Hematopoietic multipotent progenitor cell treated with erythropoietin and hydrocortisone succinate and interleukin-3 and kit ligand, for 17 days (in vitro differentiated cells): Measurements from ENCODE around the gene ELOVL4.

ENCODE experiments used
- DNase-seq: peaks from one replicate; pipeline ENCODE4 v3.0.0-alpha.2; 2015; ENCODE audit warnings: low spot score

Gene ELOVL4

DNA sequence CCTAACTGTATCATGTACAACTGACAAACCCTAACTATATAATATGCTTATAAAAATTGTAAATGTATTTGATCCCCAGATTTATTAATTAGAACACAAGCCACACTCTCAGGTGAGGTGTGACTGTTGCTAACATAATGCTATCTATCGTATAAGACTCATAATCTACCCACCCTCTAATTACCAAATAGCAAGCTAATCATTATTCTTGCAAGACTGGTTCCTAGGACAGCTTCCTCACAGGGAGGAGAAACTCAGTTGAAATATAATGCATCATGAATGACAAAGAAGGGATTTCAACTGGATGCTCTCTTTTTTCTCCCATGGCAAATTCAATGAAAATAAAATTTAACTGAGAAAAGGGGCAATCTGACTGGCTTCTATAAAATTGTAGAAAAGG lies 35.4 kb downstream of the ELOVL4 start:
- DNase-seq, result no peak

DNA sequence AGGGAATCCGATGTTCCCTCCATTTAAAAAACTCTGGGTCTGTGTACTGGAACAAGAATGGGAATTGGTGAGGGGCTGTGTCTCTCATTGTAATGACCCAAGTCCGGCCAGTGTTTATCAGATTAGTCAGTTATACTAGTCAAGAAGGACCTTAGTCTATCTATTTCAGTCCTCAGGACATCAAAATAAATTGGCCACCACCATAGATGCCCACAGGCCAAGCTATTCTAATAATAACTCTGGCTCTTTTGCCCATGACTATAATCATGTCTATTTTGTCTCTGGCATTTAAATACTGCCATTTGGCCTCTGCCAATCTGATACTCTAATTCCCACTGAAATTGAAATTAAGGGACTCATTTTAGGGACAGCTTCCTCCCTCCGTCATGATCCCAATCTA lies 37.8 kb downstream of the ELOVL4 start:
- DNase-seq, result no peak

DNA sequence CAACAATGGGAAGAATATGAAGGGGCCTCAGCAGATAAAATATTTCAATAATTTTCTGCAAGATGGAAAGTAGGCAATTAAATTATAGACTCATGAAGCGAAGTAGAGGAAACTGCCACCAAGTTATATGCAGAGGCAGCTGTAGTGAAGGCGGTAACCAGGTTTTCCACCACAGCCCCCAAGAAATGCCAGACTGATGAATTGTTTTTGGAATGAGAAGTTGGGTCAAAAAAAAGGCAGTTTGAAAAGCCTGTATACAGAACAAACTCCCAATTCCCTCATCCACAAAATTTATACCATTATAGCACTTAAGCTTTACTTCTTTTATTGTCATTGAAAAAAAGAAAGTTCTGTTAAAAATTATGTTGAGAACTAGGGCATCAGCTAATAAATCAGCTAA lies 45.3 kb downstream of the ELOVL4 start:
- DNase-seq, result no peak

DNA sequence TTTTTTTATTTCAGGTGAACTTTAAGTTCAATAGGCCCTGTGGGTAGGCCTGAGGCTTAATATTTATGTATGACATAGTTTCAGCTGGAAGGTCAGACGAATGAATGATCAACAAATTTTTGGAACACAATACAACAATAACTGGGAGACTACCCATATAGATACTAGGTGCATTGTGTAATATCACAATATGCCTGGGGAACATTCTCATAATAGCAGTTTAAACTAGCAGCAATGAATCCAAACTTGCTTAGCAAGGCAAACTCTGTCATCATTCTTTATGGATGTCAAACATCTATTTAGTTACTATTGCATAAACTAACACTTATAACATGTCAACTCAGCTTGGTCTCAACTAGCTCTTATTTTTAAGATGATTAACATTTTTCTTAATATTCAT lies 49.3 kb downstream of the ELOVL4 start:
- no peak for DNase-seq

DNA sequence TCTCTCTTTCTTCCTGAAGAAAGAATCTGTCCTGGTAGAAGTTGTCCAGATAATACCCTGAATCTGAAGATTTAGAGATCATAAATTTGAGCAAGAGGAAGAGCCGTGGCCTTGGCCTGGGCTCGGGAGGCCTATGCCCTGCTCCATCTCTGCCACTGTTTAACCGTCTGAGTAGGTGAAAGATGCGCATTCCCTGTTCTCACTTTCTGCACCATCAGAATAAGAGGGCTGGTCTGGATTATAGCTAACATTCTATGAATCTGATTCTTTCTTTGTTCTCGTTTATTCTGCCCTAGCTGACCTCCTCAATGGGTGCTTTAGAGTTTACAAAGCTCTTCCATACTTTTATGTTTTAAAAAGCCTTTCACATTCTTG lies 51.3 kb downstream of the ELOVL4 start:
- DNase-seq, result no peak

DNA sequence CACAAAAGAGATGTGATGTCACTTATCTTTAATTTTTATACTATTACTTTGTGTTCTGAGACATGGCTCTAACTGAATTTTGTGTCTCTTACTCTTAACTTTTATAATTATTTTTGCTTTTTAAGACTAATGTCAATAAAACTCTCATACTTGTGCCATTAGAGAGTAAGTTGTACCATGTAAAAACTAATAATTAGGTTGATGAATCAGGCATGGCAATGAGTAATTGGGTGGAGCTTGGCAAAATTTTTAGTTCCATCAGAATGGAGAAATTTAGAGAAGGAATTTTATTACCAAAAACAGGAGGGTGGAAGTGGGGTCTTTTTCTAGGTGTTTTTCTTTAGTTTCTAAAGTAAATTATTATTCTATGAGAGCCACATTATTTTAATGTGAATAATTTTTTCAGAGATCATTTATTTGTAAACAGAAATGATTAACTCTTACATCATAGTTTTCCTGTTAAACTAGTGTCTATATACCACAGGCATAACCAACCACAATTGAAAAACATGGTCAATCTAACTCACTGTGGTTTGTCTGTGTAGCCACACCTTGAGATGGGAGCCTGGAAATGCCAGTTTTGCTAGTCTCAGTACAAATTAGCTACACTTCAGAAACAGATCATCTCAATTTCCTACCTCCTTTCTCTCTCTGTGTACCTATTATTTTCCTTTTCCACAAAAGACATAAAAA lies 51.8 kb downstream of the ELOVL4 start:
- DNase-seq, result no peak

DNA sequence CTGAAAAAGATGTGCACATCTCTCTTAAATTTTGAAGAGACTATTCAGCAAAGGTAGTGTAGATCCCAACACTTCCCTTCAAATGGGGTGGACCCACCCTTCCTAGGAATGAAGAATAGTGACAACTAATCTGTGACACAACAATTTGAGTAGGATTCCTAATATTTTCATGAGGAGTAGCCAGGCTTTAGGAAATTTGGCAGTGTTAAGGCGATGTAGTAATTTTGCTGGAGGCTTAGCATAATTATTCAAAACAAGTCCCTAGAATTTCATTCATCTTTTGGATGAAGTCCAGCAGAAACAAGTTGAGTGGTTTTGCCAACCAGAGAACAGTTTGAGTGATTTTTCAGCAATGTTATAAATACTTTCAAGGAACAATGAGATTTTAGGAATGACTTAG lies 52.4 kb downstream of the ELOVL4 start:
- no peak for DNase-seq

DNA sequence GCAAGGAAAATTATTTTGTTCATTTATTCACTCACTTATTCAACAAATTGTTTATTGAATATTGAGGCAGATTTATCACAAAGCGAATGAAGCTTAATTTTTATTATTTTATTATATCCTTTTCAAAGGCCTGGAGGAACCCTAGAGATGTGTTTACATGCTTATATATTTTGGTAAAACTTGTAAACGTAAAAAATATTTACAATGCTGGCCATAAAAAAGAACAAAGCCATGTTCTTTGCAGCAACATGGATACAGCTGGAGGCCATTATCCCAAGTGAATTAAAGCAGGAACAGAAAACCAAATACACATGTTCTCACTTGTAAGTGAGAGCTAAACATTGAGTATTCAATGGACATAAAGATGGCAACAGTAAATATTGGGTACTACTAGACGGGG lies 58.8 kb downstream of the ELOVL4 start:
- DNase-seq, result no peak

DNA sequence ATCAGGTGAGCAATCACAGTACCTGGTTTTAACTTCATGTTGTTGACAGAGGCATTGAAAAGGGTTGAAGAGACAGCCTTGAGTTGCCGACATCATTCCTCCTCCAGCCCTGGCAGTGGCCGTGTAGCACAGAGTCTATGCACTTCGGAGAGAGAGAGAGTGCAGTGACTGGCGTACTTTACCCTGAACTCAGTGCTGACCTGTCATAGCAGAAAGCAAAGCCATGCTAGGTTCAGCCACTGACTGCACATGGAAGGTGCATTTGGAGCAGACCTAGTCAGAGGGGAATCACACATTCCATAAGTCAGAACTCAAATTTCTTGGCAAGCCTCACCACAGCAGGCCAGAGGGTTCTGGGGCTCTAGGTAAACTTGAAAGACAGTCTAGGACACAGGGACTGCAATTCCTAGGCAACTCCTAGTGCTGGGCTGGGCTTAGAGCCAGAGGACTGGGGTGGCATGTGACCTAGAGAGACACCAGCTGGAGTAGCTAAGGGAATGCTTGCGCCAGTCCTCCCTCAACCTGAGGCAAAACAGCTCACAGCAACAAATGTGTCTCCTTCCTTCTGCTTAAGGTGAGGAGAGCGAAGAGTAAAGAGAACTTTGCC lies 69.1 kb downstream of the ELOVL4 start:
- no peak for DNase-seq

DNA sequence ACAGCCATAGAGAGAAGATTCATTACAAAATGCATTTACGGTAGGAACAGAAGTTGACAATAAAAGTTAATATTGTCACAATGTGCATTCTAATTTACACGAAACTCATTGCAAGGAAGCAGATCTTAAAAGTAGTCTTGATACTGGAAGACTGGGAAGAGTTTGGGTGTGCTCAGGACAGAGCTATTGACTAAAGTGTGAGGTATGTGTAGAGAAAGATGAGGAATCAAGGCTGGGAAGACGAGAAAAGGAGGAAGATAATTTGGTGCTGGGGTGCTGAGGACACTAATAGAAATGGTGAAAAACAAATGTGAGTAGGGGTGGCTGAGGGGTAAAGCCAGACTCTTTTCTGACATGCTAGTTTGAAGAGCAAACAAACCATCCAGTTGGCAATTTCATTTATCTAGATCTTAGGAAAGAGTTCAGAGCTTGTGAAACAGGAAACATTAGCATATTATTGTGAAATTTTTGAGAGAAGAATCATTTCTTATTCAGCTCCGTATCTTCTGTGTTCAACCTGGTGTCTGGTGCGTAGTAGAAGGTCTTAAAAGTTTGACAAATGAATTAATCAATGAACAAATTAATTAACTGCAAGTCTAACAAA lies 72.7 kb downstream of the ELOVL4 start:
- no peak for DNase-seq

DNA sequence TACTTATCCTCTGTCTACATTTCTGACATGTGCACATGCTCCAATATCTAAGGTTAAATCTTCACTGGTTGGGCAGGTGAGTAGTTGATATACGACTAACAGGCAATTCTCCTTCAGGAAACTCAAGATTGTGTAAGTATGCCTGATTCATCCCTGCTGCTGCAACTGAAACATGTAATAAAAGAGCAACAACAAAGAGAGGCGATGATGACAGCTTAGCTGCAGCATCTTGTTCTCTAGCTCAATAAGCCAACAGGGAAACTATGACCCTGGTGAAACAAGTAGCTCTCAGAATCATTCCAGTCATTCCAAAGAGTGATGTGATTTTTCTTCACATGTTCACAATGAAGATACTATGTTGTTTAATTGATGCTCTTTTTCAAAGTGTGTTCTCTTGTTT lies 74.4 kb downstream of the ELOVL4 start:
- DNase-seq, result no peak

DNA sequence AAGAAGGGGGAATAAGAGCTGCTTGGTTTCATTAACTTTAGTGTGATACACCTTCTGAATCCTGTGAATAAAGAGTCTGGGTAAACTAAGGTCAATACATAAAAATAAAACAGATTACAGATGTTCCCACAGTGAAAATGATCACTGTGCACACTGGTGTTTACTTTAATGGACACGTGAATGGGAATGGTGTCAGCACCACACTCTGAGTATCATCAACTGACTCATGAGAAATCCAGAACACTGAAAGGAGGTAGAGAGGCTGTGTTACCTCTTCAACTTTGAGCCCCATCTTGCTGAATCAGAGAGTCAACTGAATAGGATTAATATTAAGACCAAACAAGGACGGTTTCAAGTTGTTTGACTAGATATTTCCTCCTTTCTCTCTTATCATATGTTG lies 75.0 kb downstream of the ELOVL4 start:
- no peak for DNase-seq

DNA sequence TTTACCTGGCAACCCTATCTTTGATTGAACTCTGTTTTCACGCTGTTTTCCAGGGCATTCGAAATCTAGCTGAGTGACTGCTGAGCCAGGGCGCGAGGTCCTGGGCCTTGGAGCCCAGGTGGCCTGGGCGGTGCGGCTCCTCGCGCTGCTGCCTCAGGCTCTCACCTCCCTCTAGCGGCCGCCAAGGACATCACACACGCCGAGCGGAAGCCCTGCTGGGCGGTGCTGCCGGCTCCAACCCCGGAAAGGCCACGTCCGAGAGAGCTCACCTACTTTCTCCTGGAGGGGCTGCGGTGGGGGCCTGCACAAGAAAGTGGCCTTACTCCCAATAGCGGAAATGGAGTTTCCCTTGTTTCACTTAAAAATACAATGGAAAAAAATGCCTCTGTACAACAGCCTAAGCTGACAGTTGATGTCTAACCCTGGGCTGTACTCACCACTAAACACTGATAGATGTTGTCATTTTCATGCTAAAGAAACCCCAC lies 77.7 kb downstream of the ELOVL4 start:
- peak; percentile 67 for DNase-seq

DNA sequence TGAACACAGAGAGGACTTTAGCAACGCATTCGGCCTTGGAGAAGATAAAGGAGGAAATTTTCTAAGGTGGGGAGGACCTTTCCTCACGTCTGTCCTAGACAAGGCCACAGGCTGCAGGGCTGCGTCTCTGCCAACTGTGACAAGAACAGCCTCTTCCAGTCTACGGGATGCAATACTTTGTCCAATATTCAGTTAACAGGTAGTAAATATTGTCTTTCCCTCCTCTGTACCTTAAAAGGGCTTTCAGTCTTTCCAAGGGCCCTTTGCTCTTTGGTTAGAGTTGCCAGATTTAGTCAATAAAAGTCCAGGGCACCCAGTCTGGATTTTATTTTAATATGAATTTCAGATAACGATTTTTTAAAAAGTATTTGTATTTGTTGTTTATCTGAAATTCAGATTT lies 78.2 kb downstream of the ELOVL4 start:
- DNase-seq, result no peak

DNA sequence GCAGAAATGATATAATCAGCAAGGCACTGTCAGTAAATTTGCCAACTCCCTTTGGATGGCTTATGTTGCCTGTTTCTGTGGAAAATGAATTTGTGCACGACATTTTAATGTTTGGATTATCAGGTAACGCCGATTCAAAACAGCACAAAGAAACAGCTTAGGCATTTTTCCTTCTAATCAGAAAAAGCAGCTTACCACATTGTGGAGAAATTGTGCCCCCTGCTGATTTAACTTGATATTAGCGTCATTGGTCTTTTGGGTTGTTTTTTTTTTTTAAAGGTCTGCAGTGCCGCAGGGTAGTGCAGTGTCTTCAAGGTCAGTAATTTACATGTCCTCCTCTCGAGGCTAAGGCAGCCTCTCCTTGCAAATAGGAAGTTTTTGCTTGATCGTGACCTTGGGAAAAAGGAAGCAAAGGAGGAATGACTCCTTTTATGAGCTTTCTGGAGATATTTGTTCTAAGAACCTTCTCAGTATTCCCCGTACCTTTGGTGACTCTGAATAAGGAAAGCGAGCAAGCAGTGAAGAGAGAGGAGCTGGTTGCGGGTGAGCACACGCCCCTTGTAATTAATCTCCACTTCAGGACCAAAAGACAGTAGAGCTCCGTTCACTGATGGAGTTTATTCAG lies 79.1 kb downstream of the ELOVL4 start:
- peak; percentile 58 for DNase-seq
